ENCODE results near the gene REXO2.
A peak's percentile ranks its signal among the peaks of the same experiment; 100 is the strongest.

Gene REXO2

GRCh38 chr11:114439229-114440120, at the start of gene REXO2:
Gene REXO2, plus strand, starts transcription at chr11:114439467. Its CDS starts 62 bp downstream, at chr11:114439529.
- H3K36me3 ChIP-seq (ENCODE audit: control insufficient read depth, insufficient read depth, low read length) = no peaks in the 10 kb centered on the region; the same call in 1 of the 2 replicates
- WGBS (ENCODE audit: insufficient coverage, insufficient read length) = no CpG with 5 or more reads among the region's 64 CpGs
- H3K4me1 ChIP-seq (ENCODE audit: control insufficient read depth, insufficient read depth, low read length) = 0 out of 2 replicates have a peak, but pooled peaks cover 2% of the 10 kb centered on the region
- no peak within 1 kb of the TSS for H3K27ac ChIP-seq (ENCODE audit: low read length)
- DNase-seq (ENCODE audit: low read depth, low spot score) = peak; percentile 78
- no peaks in the 10 kb centered on the region; the same call in 1 of the 2 replicates for H3K9me3 ChIP-seq (ENCODE audit: control insufficient read depth, insufficient read depth, low read length)
- no peaks in the 10 kb centered on the region for H3K27me3 ChIP-seq (ENCODE audit: control insufficient read depth, insufficient read depth, low read length)
- peak within 1 kb of the TSS; percentile 96 for H3K4me3 ChIP-seq (ENCODE audit: low read length)

- Histone ChIP-seq H3K9me3 (ENCODE audit: control insufficient read depth, insufficient read depth, low read length) (no peaks in the 10 kb centered on the region), H3K36me3 (ENCODE audit: control insufficient read depth, insufficient read depth, low read length) (no peaks in the 10 kb centered on the region), H3K27me3 (ENCODE audit: control insufficient read depth, insufficient read depth, low read length) (no peaks in the 10 kb centered on the region), H3K27ac (ENCODE audit: low read length) (no peak overlapping the region), H3K4me3 (ENCODE audit: low read length) (no peak overlapping the region), H3K4me1 (ENCODE audit: control insufficient read depth, insufficient read depth, low read length) (no peaks in the 10 kb centered on the region)
- WGBS (ENCODE audit: insufficient coverage, insufficient read length) = no CpG with 5 or more reads among the region's 4 CpGs
- DNase-seq (ENCODE audit: low read depth, low spot score) = no peak
Observed at GRCh38 chr11:114392735-114393667, 46.3 kb upstream of the REXO2 start.

DNA sequence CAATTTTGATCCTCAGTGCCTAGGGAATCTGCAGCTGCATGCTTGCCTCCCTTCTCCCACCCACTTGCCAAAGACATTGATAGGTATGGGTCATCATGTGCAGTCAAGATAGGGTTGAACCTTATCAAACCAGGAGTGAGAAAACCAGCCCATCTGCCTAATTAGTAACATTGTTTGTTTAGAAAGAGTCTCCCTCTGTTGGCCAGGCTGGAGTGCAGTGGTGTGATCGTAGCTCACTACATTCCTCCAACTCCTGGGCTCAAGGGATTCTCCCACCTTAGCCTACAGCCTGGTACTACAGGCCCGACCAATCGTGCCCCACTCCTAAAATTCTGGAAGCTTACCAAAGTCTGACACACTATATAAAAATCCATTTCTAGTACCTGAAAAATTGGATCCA, 43.5 kb upstream of the REXO2 start:
- no CpG with 5 or more reads among the region's 3 CpGs for WGBS (ENCODE audit: insufficient coverage, insufficient read length)

DNA sequence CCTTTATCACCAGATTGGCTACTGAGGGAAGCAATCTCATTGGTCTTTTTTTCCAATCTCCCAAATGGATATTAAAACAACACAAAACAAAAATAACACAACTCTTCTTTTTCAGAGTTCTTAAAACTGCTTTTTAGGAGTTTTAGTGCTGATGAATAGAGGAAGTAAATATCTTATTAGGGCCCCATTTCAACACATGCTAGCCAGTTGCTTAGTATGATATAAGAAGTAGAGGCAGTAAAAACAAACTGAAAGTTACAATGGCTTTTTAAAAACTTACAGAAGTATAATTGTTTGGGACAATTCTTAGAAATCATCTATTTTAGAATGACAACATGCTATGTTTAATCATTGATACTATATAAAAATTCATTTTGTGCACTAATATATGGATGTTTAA, 42.4 kb upstream of the REXO2 start:
- no peak for DNase-seq (ENCODE audit: low read depth, low spot score)

More for the DNA sequence above, 43.5 kb upstream of the REXO2 start:
- no peaks in the 10 kb centered on the region for H3K9me3 ChIP-seq (ENCODE audit: control insufficient read depth, insufficient read depth, low read length)
- no peaks in the 10 kb centered on the region for H3K27me3 ChIP-seq (ENCODE audit: control insufficient read depth, insufficient read depth, low read length)
- H3K4me1 ChIP-seq (ENCODE audit: control insufficient read depth, insufficient read depth, low read length) = no peaks in the 10 kb centered on the region
- DNase-seq (ENCODE audit: low read depth, low spot score) = no peak
- H3K36me3 ChIP-seq (ENCODE audit: control insufficient read depth, insufficient read depth, low read length) = no peaks in the 10 kb centered on the region
- H3K4me3 ChIP-seq (ENCODE audit: low read length) = no peak overlapping the region
- no peak overlapping the region for H3K27ac ChIP-seq (ENCODE audit: low read length)

DNA sequence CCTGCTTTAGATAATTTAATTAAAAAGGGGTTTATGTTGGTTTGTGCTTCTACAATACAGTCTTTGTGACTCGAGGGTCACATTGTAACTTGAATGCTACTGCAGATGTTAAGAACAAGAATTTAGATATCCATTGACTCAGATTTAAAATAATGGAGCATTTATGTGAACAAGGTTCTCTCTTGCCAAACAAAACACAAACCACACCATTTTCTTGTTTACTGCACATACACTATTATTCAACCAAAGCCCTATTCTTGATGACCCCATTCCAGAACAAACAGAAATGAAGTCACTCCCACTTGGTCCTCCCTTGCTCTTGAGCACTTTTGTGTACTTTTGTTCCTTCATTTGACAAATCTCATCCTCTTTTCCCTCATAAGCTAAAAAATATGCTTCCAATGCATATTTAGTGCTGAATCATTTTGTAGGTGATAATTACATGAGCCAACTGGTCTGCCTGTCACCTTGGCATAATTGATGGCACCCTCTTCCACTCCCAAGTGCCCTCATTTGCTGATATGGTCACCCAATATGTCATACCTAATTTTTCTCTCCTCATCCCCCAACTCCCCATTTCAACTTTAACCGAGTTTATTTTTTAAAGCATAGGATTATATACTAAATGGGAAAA, 41.8 kb upstream of the REXO2 start:
- H3K4me1 ChIP-seq (ENCODE audit: control insufficient read depth, insufficient read depth, low read length) = no peaks in the 10 kb centered on the region
- no peaks in the 10 kb centered on the region for H3K36me3 ChIP-seq (ENCODE audit: control insufficient read depth, insufficient read depth, low read length)
- H3K27ac ChIP-seq (ENCODE audit: low read length) = no peak overlapping the region
- no peak overlapping the region for H3K4me3 ChIP-seq (ENCODE audit: low read length)
- DNase-seq (ENCODE audit: low read depth, low spot score) = no peak
- H3K9me3 ChIP-seq (ENCODE audit: control insufficient read depth, insufficient read depth, low read length) = no peaks in the 10 kb centered on the region
- 100% methylated on average over 1 of the region's 2 CpGs for WGBS (ENCODE audit: insufficient coverage, insufficient read length)
- H3K27me3 ChIP-seq (ENCODE audit: control insufficient read depth, insufficient read depth, low read length) = no peaks in the 10 kb centered on the region

More for the DNA sequence above, 42.4 kb upstream of the REXO2 start:
- no peaks in the 10 kb centered on the region for H3K4me1 ChIP-seq (ENCODE audit: control insufficient read depth, insufficient read depth, low read length)
- H3K27me3 ChIP-seq (ENCODE audit: control insufficient read depth, insufficient read depth, low read length) = no peaks in the 10 kb centered on the region
- no peak overlapping the region for H3K4me3 ChIP-seq (ENCODE audit: low read length)
- H3K27ac ChIP-seq (ENCODE audit: low read length) = no peak overlapping the region
- no peaks in the 10 kb centered on the region for H3K36me3 ChIP-seq (ENCODE audit: control insufficient read depth, insufficient read depth, low read length)
- H3K9me3 ChIP-seq (ENCODE audit: control insufficient read depth, insufficient read depth, low read length) = no peaks in the 10 kb centered on the region

GRCh38 chr11:114398303-114398920, 40.9 kb upstream of the REXO2 start:
- Histone ChIP-seq H3K4me1 (ENCODE audit: control insufficient read depth, insufficient read depth, low read length) (no peaks in the 10 kb centered on the region), H3K9me3 (ENCODE audit: control insufficient read depth, insufficient read depth, low read length) (no peaks in the 10 kb centered on the region), H3K27ac (ENCODE audit: low read length) (no peak overlapping the region), H3K36me3 (ENCODE audit: control insufficient read depth, insufficient read depth, low read length) (no peaks in the 10 kb centered on the region), H3K27me3 (ENCODE audit: control insufficient read depth, insufficient read depth, low read length) (no peaks in the 10 kb centered on the region), H3K4me3 (ENCODE audit: low read length) (no peak overlapping the region)
- DNase-seq (ENCODE audit: low read depth, low spot score) = no peak
- WGBS (ENCODE audit: insufficient coverage, insufficient read length) = no CpG with 5 or more reads among the region's 4 CpGs

- Histone ChIP-seq H3K4me3 (ENCODE audit: low read length) (peak overlapping the region; percentile 69; the same call in 1 of the 2 replicates), H3K27ac (ENCODE audit: low read length) (no peak overlapping the region), H3K27me3 (ENCODE audit: control insufficient read depth, insufficient read depth, low read length) (no peaks in the 10 kb centered on the region), H3K4me1 (ENCODE audit: control insufficient read depth, insufficient read depth, low read length) (no peaks in the 10 kb centered on the region), H3K9me3 (ENCODE audit: control insufficient read depth, insufficient read depth, low read length) (no peaks in the 10 kb centered on the region), H3K36me3 (ENCODE audit: control insufficient read depth, insufficient read depth, low read length) (no peaks in the 10 kb centered on the region)
- 100% methylated on average over 1 of the region's 29 CpGs for WGBS (ENCODE audit: insufficient coverage, insufficient read length)
- DNase-seq (ENCODE audit: low read depth, low spot score) = no peak
Observed at GRCh38 chr11:114399490-114400215, 39.6 kb upstream of the REXO2 start.

GRCh38 chr11:114400216-114400914, 38.9 kb upstream of the REXO2 start, which contains the start of the genes C11orf71 and RBM7:
Gene C11orf71, minus strand, starts transcription at chr11:114400511. Its CDS starts 180 bp downstream, at chr11:114400331.
Gene RBM7, plus strand, starts transcription at chr11:114400666. Its CDS starts 6 bp downstream, at chr11:114400672.
- no peak within 1 kb of the TSS for H3K27ac ChIP-seq (ENCODE audit: low read length)
- no peaks in the 10 kb centered on the region for H3K9me3 ChIP-seq (ENCODE audit: control insufficient read depth, insufficient read depth, low read length)
- no peaks in the 10 kb centered on the region for H3K27me3 ChIP-seq (ENCODE audit: control insufficient read depth, insufficient read depth, low read length)
- H3K36me3 ChIP-seq (ENCODE audit: control insufficient read depth, insufficient read depth, low read length) = peaks cover 2% of the 10 kb centered on the region; the same call in 1 of the 2 replicates
- H3K4me3 ChIP-seq (ENCODE audit: low read length) = peak within 1 kb of the TSS; percentile 69; the same call in 1 of the 2 replicates
- no peaks in the 10 kb centered on the region for H3K4me1 ChIP-seq (ENCODE audit: control insufficient read depth, insufficient read depth, low read length)
- WGBS (ENCODE audit: insufficient coverage, insufficient read length) = no CpG with 5 or more reads among the region's 65 CpGs
- DNase-seq (ENCODE audit: low read depth, low spot score) = peak; percentile 90

- no peak for DNase-seq (ENCODE audit: low read depth, low spot score)
- Histone ChIP-seq H3K9me3 (ENCODE audit: control insufficient read depth, insufficient read depth, low read length) (no peaks in the 10 kb centered on the region), H3K4me1 (ENCODE audit: control insufficient read depth, insufficient read depth, low read length) (no peaks in the 10 kb centered on the region), H3K27ac (ENCODE audit: low read length) (no peak overlapping the region), H3K36me3 (ENCODE audit: control insufficient read depth, insufficient read depth, low read length) (peaks cover 3% of the 10 kb centered on the region; the same call in 1 of the 2 replicates), H3K4me3 (ENCODE audit: low read length) (peak overlapping the region; percentile 69; the same call in 1 of the 2 replicates), H3K27me3 (ENCODE audit: control insufficient read depth, insufficient read depth, low read length) (no peaks in the 10 kb centered on the region)
- WGBS (ENCODE audit: insufficient coverage, insufficient read length) = no CpG with 5 or more reads among the region's 8 CpGs
Observed at GRCh38 chr11:114400915-114401223, 38.4 kb upstream of the REXO2 start.

Data from iPS DF 6.9 (cell line).